GM20000 (cell line): ENCODE measurements around the gene YARS1.

Experiments
- DNase-seq: peaks from one replicate; pipeline ENCODE4 v3.0.0; 2012; ENCODE audit warnings: low spot score
- CTCF ChIP-seq: IDR thresholded peaks from 2 replicates; pipeline ENCODE4 v1.5.1; 2012; ENCODE audit warnings: mild to moderate bottlenecking, control low read depth; ENCODE audit errors: extremely low read depth, missing control alignments

The YARS1 gene

GRCh38 chr1:32770741-32771548 lies 46.2 kb downstream of the YARS1 start:
- no peak for TF ChIP-seq CTCF
- peak; percentile 36 for DNase-seq

GRCh38 chr1:32770221-32770731 lies 46.9 kb downstream of the YARS1 start:
- DNase-seq = peak; percentile 18
- no peak for TF ChIP-seq CTCF

- peak; percentile 24 for DNase-seq
Measured at GRCh38 chr1:32769524-32770220, 47.5 kb downstream of the YARS1 start.

GRCh38 chr1:32768110-32768850 lies 48.9 kb downstream of the YARS1 start:
- TF ChIP-seq CTCF = no peak
- DNase-seq = peak; percentile 12

More at GRCh38 chr1:32769524-32770220, 47.5 kb downstream of the YARS1 start:
- no peak for TF ChIP-seq CTCF

GRCh38 chr1:32767641-32768040 lies 49.5 kb downstream of the YARS1 start:
- TF ChIP-seq CTCF = no peak
- peak; percentile 9 for DNase-seq

- DNase-seq = no peak
- no peak for TF ChIP-seq CTCF
Measured at GRCh38 chr1:32767156-32767555, 50.0 kb downstream of the YARS1 start.
